HG03095 (cell line): Measurements from ENCODE around the gene POU2AF1.

Experiments used
- ATAC-seq: cut with Tn5 transposase; IDR thresholded peaks from one replicate; pipeline ENCODE4 v1.9.1; 2021; ENCODE audit warnings: moderate library complexity; ENCODE audit not compliant: unreplicated experiment

POU2AF1 gene, protein sequence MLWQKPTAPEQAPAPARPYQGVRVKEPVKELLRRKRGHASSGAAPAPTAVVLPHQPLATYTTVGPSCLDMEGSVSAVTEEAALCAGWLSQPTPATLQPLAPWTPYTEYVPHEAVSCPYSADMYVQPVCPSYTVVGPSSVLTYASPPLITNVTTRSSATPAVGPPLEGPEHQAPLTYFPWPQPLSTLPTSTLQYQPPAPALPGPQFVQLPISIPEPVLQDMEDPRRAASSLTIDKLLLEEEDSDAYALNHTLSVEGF

DNA sequence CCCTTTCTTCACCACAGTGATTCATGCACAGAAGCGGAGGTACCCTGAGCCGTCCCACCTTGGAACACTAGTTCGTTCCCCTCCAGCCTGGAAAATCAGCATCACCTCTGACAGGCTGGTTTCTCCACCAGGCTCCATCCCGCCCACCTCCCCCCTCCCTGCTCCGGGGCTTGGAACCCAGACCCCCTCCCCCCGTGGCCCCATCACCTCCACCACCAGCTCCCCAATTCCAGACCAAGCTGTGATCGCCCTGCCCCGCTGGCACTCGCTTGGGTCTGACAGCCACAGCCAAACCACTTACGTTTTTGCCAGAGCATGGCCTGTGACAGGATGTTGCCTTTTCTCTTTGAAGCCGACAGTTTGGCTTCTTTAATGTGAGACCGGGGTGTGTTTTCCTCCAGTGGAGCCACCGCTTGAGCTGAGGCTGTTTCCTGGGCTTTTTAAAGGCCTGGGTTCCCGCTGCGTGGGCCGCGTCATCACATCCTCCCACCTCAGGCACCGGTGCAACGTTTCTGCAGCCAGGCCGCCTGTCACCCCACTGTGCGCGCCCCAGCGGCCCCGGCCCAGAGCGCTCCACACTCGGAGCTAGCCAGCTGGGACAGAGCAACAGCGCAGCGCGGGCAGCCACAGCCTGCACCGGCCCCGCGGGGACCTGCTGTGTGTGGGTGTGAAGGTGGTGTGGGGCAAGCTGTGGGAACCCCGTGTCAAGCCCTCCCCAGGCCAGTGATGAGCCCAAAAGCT lies at the start of gene POU2AF1:
POU2AF1 (minus strand) TSS at position 415 of the 741 bp plus-strand sequence; CDS start at position 317, 98 bp downstream.
- ATAC-seq: peak; percentile 60

DNA sequence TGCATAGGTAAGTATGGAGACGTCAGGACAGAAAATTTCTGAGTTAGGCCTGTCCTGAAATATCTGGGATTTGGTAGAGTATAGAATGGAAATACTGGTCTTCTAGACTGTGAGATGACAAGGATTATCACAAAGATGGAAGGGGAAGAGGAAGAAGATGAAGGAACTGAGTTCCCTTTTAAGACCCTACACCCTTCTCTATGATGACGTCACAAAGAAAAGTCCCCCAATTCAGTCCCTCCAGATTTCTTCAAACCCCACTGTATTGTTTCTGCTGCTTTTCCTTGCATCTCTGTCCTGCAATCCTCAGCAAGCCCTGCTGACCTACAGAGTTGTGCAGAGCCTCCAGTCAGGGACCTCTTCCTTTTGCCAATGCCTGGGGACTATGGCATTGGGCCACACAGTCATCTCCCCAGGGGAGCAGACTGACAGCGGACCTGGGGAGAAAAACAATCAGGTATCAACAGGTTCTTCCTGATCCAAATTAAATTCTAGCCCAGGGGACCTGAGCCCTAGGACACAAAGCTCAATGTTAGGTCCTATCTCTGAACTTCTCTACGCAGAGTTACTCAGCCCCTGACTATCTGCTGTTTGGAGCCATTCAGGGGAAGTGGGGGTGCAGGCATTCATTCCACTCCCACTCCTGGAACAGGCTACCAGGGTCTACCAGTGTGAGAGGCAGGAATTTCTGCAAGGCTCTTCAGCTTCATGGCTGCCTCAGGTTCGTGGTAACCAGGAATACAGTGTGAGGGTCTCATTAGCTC lies 49.2 kb upstream of the POU2AF1 start:
- ATAC-seq: no peak

DNA sequence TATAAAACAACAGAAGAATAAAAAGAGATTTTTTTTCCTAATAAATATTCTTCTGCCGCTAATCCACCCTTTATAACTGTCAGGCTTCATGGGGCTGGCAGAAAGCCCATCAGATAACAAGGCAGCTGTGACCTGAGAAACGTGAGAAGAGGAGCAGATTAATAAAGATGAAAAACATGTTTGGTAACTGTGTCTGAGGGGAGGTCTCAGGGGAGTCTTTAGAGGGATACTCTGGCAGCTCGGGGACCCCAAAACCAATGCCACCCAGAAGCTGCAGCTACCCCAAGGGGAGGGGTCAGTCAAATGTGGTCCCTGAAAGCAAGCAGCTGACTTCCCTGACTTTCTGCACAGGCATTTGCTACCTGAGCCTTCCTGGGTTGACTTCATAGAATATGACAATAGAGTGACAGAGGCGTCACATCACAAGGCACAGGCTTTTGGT lies 48.4 kb upstream of the POU2AF1 start:
- no peak for ATAC-seq

DNA sequence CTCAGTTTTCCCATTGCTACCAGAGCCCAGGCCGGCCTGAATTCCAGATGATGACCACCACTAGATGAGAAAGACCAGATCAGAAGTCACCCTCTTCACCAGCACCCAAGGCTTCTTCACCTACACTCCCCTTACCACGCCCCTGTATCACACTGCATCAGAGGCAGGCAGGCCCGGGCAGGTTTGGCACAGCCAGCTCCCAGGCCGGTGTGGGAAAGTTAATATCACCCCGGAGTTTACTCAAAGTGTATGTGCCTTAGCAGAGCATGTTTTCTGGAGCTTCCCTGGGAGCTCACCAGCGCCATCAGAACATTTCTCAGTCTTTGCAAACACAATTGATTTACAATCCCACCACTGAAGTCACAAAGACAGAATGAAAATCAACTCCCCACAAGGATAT lies 47.5 kb upstream of the POU2AF1 start:
- ATAC-seq: no peak

DNA sequence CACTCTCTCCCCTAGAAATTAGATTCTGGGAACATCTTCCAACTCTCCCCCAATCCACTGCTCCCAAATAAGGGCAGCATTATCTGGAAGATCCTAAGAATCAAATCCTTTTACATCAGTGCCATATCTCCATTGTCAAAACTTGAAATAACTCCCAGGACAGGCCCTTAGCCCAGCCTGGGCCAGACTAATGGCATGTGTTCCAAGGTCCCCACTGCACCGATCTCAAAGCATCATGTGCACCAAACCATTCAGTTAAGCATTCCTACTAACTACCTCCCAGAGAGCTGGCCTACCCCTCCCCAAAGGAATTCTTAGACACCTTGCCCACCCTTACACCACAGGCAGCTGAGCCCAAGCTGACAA lies 44.2 kb upstream of the POU2AF1 start:
- ATAC-seq: no peak

DNA sequence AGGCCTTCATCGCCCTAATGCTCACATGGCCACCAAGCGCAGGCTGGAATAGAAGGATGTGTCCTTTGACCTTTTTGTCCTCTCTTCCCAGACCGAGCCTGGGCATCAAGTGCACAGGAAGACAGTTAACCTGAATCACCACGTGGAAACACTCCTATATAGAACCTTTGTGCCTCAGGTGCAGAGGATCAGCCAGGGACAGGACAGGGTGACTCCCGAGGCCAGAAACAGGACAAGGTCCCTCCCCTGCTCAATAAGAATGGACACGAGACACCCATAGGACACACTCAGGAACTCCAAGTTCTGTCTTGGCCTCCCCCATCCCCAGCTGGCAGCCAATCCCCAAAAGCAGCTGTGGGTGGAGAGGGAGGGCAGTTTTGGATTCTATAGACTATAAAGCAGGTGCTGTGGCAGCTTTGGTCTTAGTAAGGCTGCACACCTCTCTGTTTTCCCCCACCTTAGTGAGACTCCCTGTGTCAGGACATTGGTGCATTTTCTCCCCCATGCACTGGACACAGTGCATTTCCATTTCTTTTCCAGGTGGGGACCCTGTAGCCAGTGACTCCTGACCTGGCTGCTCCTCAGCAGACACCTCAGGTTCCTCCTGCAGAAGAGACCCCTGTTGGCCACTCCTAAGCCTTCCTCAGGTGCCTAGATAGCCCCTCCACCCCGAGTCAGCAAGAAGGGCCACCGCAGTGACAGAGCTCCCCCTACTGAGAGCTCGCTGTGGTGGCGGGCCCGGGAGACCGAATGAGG lies 43.6 kb upstream of the POU2AF1 start:
- peak; percentile 80 for ATAC-seq

DNA sequence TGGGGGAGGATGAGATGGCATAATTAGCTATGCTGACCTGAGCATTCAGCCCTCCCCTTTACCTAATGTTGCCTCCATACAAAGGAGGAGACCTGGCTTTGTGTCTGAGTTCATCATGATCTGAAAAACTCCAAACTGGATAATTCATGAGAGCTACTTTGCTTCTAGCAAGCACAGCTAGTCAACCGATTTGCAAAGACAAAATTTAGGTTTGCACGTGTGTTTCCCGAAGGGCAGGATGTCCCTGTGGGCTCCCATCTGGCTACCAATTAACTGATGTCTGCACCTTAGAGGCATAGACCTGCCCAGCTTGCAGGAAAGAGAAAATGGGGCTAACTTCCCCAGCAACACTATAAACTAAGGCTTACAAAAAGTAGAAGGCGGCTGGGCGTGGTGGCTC lies 42.2 kb upstream of the POU2AF1 start:
- no peak for ATAC-seq

DNA sequence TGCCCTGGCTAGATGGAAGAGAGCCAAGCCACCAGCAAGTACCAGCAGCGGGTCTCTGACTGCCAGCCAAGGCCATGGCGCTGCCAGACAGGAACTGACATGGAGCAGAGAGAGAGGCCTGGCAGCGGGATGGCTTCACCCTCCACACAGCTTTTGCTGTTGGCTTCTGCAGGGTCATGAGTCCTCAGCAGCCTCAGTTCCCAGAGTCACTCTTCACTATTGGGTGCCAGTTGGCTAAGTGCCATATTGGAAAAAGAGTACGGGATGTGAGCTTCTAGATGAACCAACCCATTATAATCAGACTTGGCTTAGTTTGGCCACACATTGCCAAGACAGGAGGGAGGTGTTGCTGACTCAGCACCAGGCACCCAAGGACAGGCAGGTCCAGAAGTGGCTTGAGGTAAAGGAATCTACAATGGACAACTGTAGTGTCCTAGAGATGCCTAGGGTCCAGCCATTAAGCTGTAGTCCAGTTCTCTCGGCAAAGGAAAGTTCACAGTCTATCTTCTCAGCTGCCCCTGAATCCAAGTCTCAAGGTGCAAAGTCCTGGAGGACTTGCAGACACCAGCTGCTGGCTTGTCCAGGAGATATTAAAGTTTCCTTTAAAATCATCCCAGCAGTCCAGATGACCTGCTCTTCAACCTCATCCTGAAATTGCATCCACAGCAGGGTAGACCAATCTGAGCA lies 40.7 kb upstream of the POU2AF1 start:
- ATAC-seq: no peak

DNA sequence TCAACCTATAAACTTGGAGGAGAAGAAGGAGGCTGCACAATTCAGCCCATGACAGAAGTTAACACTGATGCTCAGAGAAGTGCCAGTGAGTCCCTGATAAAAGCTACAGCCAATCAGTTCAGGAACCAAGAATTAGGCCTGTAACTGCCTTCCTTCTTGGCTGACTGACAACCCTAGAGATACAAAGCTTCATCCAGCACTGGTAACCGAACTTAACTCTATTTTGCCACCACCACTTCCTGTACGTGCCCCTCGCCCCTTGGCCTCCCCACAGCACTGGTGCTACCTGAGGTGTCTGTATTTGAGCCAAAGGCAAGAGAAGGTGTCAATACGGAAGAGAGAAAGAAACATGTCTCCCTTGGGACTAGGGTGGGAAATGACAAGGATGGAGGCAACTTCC lies 40.1 kb upstream of the POU2AF1 start:
- ATAC-seq: no peak

DNA sequence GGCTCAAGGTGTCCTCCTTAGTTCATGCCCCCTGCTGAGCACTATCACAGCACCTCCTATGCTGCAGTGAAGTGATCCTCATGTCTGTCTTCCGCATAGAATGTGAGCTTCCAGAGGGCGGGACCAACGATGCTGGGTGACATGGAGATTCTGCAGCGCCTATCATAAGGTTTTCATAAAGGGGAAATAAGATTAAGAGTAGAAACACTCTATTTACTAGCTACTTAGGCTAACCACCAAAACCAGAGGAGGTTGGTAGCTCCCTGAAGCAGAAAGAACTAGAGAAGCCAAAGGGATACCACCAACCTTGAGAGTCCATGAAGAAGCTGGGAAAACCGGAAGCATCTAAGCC lies 39.3 kb upstream of the POU2AF1 start:
- ATAC-seq: no peak

DNA sequence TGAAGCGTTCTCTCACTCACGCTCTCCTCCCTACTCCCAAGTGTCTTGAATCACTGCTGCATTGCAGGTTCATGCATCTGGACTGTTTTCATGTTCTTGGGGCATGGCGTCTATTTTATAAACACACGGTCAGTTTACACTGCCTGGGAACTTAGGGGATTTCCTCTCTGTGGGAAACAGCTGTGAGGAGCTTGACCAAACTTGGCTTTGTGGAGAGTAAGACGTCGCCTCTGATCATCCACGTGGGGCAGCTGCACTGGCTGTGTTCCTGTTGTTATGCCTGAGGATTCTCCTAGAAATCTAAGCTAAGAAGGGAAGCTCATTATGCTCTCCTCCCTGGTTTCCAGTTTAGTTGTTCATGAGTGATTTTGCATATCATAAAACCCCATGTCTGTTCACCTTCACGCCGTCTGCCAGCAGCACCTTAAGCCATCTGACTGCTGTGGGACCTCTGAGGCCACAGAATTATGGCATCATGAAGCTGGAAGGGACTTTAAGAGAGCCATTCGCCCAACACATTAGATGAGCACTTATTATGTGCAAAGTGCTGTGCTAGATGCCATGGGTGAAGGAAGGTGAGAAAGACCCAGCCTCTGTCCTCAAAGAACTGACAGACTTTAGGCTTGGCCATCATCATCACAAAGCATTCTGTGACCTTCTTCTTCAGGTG lies 38.8 kb upstream of the POU2AF1 start:
- ATAC-seq: peak; percentile 37

DNA sequence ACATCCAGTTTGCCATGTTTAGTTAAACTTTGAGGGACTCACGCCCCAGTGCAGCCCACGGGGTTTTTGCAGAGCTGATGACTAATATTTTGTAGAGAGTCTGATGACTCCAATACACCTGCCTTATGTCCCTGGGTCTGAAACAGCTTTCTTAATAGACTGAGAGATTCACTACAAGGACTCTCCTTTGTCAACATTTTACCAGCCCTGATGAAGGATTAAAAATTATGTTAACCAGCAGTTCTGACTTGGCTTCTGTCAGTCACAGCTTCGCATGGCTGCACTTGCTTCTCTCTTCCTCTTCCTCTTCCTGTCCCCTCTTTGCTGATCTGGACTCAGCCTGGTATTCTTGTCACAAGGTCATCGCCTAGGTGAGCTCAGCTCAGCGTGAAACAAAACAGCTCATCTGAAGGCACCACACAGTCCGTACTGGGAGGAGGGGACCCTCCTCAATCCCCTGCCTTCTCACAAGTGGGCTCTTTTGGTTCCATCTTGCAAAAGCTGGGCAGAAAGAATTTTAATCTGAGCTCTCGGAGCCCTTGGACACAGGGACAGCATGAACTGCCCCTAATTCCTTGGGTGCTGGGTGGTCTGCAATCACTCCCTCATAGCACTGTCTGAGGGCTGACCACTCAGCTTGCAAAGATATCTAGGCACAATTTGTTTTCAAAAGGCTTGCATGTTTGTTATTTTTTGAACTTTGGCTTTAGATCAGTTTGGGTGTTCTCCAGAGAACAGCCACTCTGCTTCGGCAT lies 38.1 kb upstream of the POU2AF1 start:
- ATAC-seq: peak; percentile 57

DNA sequence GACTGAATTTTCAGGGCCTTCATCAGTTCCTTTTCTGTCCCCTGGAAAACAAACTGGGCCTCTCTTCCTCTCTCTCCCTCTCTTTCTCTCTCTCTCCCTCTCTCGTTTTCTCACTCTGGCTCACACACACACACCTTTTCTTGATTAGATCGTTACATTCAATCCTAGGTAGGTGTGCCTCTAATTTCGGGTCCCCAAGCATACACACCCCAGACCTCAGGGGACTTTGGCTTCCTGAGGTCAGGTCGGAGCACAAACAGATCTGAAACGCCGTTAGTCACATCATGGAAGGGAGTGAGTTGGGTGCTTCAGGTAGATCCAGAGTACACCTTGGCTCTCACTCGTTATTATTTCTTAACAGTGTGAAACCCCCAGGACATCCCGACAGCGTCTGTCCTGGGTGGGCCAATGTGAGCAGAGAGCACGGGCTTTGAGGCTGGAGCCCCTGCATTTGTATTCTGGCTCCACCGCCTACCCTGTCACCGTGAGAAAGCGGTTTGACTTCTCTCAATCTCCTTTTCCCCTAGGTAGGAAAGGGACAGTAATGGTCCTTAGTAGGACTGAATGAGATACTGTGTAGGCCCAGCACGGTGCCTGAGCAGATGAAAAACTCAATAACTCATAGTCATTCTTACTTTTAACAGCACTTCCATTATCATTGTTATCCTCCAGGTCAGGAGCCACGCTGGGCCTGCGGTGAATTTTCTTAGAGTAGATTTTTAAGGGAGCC lies 37.3 kb upstream of the POU2AF1 start:
- peak; percentile 15 for ATAC-seq

DNA sequence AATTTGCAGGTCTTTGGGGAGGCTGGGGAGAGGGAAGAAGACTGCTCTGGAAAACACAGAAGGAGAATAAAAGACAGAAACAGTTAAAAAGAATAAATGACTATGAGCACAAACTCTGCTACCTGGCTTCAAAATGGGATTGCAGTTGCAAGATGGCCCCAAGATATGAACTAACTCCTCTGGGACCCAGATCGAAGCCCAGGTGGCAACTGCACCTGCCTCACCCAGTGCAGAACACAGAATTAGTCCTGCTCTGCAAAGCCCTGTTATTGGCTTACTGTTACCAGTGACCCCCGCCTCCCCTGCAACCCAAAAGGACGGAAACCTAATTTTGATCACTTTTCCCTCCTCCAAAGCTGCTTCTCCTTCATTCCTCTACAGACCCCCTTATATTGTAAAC lies 35.9 kb upstream of the POU2AF1 start:
- no peak for ATAC-seq

DNA sequence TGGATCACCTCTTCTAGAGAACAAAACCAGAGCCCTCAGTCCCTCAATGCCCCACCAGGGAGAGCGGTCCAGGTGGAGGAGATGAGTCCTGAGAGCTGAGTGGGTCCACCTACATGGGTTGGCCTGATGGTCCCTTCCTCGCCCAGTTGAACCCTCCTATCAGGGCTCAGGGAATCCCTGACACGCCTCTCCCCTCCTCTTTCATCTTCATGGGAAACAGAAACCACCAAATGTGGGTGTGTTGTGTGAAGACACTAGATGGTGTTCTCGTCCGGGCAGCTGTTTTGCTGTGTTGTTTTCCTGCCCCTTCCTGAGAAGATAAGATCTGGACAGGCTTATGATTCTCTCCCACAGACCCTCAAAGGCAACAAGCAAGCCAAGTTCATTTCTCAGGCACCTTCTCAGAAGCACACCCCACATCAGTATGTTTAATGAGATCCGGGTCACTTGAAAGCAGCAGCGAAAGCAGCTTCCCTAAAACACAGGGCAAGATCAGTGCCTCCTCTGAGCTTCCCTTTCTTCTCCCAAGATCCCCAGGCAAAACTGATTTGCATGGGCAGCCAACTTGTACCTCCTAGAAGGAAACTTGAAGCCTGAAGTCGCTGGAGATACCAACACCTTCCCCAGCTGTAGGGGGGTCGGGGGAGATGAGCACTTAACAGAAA lies 35.3 kb upstream of the POU2AF1 start:
- ATAC-seq: peak; percentile 29

DNA sequence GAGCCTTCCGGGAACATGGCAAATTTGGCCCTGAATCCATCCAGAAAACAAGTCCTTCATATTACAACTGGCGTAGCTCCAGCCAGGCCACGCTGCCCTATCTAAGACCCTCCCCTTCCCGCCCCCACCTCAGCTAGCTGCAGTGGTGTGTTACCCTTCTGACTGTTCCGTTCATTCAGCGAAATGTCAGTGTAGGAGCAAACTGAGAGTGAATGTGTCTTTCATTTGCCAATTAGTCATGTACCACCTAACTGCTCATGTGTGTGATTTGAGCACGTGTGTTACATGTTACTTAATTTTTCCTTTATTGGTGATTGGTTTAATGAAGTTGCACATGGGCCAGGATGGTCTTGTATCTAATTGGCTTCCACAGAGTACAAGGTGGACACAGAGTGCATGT lies 34.8 kb upstream of the POU2AF1 start:
- no peak for ATAC-seq

DNA sequence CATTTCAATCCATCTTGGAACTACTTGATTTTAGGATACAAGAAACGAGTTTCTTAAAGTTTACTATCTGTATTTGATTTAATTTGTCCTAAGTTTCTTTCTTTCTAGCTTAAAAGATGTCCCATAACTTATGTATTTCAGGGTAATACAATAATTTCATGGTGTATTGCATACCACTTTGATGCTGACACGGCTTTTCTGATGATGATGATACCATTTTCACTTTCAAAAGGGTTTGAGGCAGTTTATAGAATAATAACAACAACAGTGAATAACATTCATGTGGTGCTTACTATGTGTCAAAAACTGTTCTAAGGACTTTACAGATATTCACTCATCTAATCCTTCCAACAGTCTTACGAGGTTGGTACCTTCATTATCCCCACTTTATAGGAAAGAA lies 33.2 kb upstream of the POU2AF1 start:
- ATAC-seq: no peak

DNA sequence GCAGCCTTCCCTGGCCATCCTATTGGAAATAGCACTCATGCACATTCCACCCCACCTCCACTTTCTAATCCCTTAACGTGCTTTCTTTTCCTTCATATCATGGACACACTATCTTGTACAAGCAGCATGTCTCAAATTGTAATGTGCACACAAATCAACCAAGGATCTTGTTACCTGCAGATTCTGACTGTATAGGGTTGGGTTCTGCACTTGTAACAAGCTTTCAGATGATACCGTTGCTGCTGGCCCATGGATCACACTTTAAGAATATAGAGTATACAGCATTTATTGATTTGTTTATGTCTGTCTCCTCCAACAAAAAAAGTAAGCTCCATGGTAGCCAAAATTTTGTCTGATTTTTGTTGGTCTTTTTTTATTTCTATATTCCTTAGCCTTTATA lies 32.4 kb upstream of the POU2AF1 start:
- no peak for ATAC-seq
